GM21576 (cell line): Measurements from ENCODE around the gene SNTA1.
"Not testable (repeated sequence)": the region's sequence is repeated elsewhere in the genome, so short reads cannot be mapped to it uniquely, and the experiment has no call there.

ENCODE experiments used
- ATAC-seq: cut with Tn5 transposase; IDR thresholded peaks from one replicate; pipeline ENCODE4 v1.9.1; 2021; ENCODE audit warnings: mild to moderate bottlenecking, moderate library complexity; ENCODE audit not compliant: unreplicated experiment

Gene SNTA1

GRCh38 chr20:33466303-33466646 lies 22.7 kb upstream of the SNTA1 start:
- no peak for ATAC-seq

- ATAC-seq: no peak
These were observed 22.1 kb upstream of the SNTA1 start for GRCh38 chr20:33465481-33466302.

- ATAC-seq: not testable (repeated sequence)
These were observed 21.2 kb upstream of the SNTA1 start for GRCh38 chr20:33464759-33465158.

GRCh38 chr20:33463332-33464101 lies 20.0 kb upstream of the SNTA1 start:
- ATAC-seq: no peak

GRCh38 chr20:33460711-33461110 lies 17.1 kb upstream of the SNTA1 start:
- no peak for ATAC-seq

- no peak for ATAC-seq
These were observed 16.0 kb upstream of the SNTA1 start for GRCh38 chr20:33459599-33459998.

- ATAC-seq: peak; percentile 52
These were observed 13.5 kb upstream of the SNTA1 start for GRCh38 chr20:33456916-33457642.

- ATAC-seq: no peak
These were observed 7.3 kb upstream of the SNTA1 start for GRCh38 chr20:33450867-33451266.

- no peak for ATAC-seq
These were observed 2.5 kb upstream of the SNTA1 start for GRCh38 chr20:33445881-33446625.

- ATAC-seq: no peak
These were observed 1.4 kb upstream of the SNTA1 start for GRCh38 chr20:33444797-33445560.

- peak; percentile 19 for ATAC-seq
These were observed 504 bp downstream of the SNTA1 start for GRCh38 chr20:33443006-33443511.

GRCh38 chr20:33442136-33443005 lies 1.2 kb downstream of the SNTA1 start:
- ATAC-seq: no peak

- no peak for ATAC-seq
These were observed 2.2 kb downstream of the SNTA1 start for GRCh38 chr20:33441142-33441955.

- ATAC-seq: not testable (repeated sequence)
These were observed 3.0 kb downstream of the SNTA1 start for GRCh38 chr20:33440562-33440961.

- no peak for ATAC-seq
These were observed 5.1 kb downstream of the SNTA1 start for GRCh38 chr20:33438481-33438880.

- no peak for ATAC-seq
These were observed 6.2 kb downstream of the SNTA1 start for GRCh38 chr20:33437141-33437911.

GRCh38 chr20:33434434-33434833 lies 9.1 kb downstream of the SNTA1 start:
- no peak for ATAC-seq
